Liver (tissue), 3 donors: ENCODE results near the gene NT5C1A.

ENCODE experiments used
- EGR1 ChIP-seq, 2 donors: IDR thresholded peaks; 2 replicates each; pipeline ENCODE4 v1.6.1; 2016 to 2018; ENCODE audit warnings: antibody characterized with exemption in 2 of 2, low read depth in 2 of 2
- GABPA ChIP-seq, 2 donors: IDR thresholded peaks in 1 of 2; conservative IDR thresholded peaks in 1 of 2; 2 replicates each; pipeline ENCODE4 v1.6.1; 2016; ENCODE audit warnings: antibody characterized with exemption in 2 of 2, mild to moderate bottlenecking in 1 of 2, moderate library complexity in 1 of 2
- RAD21 ChIP-seq, 2 donors: IDR thresholded peaks; 2 replicates each; pipeline ENCODE4 v1.6.1; 2016; ENCODE audit warnings: antibody characterized with exemption in 2 of 2, mild to moderate bottlenecking in 2 of 2
- RXRA ChIP-seq, 2 donors: IDR thresholded peaks; 2 replicates each; pipeline ENCODE4 v1.6.1; 2017 to 2018; ENCODE audit warnings: antibody characterized with exemption in 2 of 2, mild to moderate bottlenecking in 1 of 2
- SP1 ChIP-seq: IDR thresholded peaks from 2 replicates; pipeline ENCODE4 v1.6.1; 2018; ENCODE audit warnings: antibody characterized with exemption, mild to moderate bottlenecking
- YY1 ChIP-seq: IDR thresholded peaks from 2 replicates; pipeline ENCODE4 v1.6.1; 2016; ENCODE audit warnings: antibody characterized with exemption, mild to moderate bottlenecking
- TF ChIP-seq, protein P1 (sequence below): fragments of 150-350 bp; IDR thresholded peaks from 2 replicates; pipeline ENCODE4 v1.5.1; 2017; ENCODE audit warnings: improper control_type of control experiment, low read depth, low read length; ENCODE audit not compliant: missing input control
- TF ChIP-seq, protein P2 (sequence below): IDR thresholded peaks from 2 replicates; pipeline ENCODE4 v1.6.1; 2016; ENCODE audit warnings: antibody characterized with exemption, mild to moderate bottlenecking
- TF ChIP-seq, protein P3 (sequence below): IDR thresholded peaks from 2 replicates; pipeline ENCODE4 v1.6.1; 2016; ENCODE audit warnings: antibody characterized with exemption
- donor health status: healthy.
- donor health status: healthy.

DNA sequence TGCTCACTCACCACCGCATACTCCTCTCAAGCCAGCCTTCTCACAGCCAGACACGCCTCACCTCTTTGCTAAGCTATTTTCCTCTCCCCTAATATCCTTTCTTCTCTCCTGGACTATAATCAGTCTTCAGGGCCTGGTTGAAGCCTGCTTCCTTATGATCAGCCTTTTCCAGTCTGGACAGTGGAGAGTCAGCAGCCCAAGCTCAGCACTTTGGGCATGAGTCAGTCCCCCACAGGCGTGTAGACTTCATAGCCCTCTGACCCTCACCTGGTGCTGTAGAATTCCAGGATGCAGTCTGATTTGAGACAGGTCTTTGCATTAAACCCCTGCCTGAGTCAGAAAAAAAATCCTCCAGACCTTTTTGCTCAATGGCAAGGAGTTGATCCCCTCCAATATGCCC, 16.8 kb upstream of the NT5C1A start:
- TF ChIP-seq, protein P1, sequence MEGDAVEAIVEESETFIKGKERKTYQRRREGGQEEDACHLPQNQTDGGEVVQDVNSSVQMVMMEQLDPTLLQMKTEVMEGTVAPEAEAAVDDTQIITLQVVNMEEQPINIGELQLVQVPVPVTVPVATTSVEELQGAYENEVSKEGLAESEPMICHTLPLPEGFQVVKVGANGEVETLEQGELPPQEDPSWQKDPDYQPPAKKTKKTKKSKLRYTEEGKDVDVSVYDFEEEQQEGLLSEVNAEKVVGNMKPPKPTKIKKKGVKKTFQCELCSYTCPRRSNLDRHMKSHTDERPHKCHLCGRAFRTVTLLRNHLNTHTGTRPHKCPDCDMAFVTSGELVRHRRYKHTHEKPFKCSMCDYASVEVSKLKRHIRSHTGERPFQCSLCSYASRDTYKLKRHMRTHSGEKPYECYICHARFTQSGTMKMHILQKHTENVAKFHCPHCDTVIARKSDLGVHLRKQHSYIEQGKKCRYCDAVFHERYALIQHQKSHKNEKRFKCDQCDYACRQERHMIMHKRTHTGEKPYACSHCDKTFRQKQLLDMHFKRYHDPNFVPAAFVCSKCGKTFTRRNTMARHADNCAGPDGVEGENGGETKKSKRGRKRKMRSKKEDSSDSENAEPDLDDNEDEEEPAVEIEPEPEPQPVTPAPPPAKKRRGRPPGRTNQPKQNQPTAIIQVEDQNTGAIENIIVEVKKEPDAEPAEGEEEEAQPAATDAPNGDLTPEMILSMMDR = no peak
- TF ChIP-seq RXRA (IDR thresholded peaks at IDR 0.05) = no peak
- TF ChIP-seq, protein P2, sequence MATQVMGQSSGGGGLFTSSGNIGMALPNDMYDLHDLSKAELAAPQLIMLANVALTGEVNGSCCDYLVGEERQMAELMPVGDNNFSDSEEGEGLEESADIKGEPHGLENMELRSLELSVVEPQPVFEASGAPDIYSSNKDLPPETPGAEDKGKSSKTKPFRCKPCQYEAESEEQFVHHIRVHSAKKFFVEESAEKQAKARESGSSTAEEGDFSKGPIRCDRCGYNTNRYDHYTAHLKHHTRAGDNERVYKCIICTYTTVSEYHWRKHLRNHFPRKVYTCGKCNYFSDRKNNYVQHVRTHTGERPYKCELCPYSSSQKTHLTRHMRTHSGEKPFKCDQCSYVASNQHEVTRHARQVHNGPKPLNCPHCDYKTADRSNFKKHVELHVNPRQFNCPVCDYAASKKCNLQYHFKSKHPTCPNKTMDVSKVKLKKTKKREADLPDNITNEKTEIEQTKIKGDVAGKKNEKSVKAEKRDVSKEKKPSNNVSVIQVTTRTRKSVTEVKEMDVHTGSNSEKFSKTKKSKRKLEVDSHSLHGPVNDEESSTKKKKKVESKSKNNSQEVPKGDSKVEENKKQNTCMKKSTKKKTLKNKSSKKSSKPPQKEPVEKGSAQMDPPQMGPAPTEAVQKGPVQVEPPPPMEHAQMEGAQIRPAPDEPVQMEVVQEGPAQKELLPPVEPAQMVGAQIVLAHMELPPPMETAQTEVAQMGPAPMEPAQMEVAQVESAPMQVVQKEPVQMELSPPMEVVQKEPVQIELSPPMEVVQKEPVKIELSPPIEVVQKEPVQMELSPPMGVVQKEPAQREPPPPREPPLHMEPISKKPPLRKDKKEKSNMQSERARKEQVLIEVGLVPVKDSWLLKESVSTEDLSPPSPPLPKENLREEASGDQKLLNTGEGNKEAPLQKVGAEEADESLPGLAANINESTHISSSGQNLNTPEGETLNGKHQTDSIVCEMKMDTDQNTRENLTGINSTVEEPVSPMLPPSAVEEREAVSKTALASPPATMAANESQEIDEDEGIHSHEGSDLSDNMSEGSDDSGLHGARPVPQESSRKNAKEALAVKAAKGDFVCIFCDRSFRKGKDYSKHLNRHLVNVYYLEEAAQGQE = no peak
- TF ChIP-seq GABPA (IDR thresholded peaks at IDR 0.05 in 1 of 2, conservative IDR thresholded peaks at IDR 0.05 in 1 of 2) = no peak
- TF ChIP-seq RAD21 (IDR thresholded peaks at IDR 0.05) = no peak
- no peak for TF ChIP-seq EGR1 (IDR thresholded peaks at IDR 0.05; ENCODE audit: low read depth in 2 of 2)
- TF ChIP-seq, protein P3, sequence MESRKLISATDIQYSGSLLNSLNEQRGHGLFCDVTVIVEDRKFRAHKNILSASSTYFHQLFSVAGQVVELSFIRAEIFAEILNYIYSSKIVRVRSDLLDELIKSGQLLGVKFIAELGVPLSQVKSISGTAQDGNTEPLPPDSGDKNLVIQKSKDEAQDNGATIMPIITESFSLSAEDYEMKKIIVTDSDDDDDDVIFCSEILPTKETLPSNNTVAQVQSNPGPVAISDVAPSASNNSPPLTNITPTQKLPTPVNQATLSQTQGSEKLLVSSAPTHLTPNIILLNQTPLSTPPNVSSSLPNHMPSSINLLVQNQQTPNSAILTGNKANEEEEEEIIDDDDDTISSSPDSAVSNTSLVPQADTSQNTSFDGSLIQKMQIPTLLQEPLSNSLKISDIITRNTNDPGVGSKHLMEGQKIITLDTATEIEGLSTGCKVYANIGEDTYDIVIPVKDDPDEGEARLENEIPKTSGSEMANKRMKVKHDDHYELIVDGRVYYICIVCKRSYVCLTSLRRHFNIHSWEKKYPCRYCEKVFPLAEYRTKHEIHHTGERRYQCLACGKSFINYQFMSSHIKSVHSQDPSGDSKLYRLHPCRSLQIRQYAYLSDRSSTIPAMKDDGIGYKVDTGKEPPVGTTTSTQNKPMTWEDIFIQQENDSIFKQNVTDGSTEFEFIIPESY = no peak
- TF ChIP-seq SP1 = no peak
- no peak for TF ChIP-seq YY1
